ENCODE data around the gene GLIPR1L2.

DNA sequence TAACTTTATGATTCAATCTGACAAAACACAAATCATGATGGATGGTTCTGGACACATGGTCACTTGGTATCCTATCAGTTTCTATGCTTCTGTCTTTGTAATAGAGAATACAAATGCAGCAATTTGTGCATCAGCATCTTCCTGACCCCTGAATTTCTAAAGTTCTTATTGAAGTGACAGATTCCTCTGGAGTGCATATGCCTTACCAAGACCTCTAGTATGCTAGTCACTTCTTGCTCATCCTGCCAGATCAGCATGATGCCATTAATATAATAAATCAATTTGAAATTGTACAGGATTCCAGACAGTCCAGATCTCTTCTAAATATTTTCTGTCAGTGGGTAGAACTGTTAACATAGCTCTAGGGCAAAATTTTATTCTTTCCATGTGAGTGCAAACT is 49.0 kb downstream of the GLIPR1L2 start:
- no peak for TF ChIP-seq POLR2AphosphoS5 (IDR thresholded peaks at IDR 0.05; ENCODE audit: low read depth, low read length)
- no peak for TF ChIP-seq REST (IDR thresholded peaks at IDR 0.05; ENCODE audit: insufficient read depth in 1 of 2, low read depth in 2 of 2, low read length in 2 of 2)
